Measurements from ENCODE around the gene WDCP.
"Not testable (repeated sequence)": the region's sequence is repeated elsewhere in the genome, so short reads cannot be mapped to it uniquely, and the experiment has no call there.

Gene WDCP

DNA sequence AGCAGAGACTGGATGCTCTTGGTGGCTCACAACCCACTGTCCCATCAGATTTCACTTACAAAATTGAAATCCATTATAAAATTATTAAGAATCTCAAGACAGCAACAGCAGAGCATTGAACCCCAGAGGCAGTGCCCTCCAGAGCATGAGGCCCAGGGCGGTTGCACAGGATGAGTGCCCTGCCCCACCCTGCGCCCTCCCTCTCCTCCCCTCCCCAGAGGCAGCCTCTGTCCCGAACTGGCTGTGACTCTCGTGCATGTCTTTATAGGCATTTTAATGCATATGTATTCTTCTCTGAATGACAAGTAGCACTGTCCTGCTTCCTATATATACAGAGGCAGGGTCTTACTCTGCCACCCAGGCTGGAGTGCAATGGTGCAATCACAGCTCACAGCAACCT lies 26.9 kb downstream of the WDCP start:
- Mint-ChIP-seq H3K4me3 (no peak overlapping the region), H3K27ac (no peak overlapping the region), H3K4me1 (ENCODE audit: low read depth) (no peaks in the 10 kb centered on the region), H3K9me3 (no peaks in the 10 kb centered on the region), H3K27me3 (no peaks in the 10 kb centered on the region), H3K36me3 (ENCODE audit: low read depth) (peaks cover 10% of the 10 kb centered on the region)

- Mint-ChIP-seq H3K27me3 (no peaks in the 10 kb centered on the region), H3K4me3 (no peak overlapping the region), H3K36me3 (ENCODE audit: low read depth) (peaks cover 10% of the 10 kb centered on the region), H3K27ac (no peak overlapping the region), H3K9me3 (no peaks in the 10 kb centered on the region), H3K4me1 (ENCODE audit: low read depth) (no peaks in the 10 kb centered on the region)
These were observed 27.5 kb downstream of the WDCP start for GRCh38 chr2:24019729-24020128.

GRCh38 chr2:24018241-24018640 lies 28.9 kb downstream of the WDCP start:
- H3K4me3 Mint-ChIP-seq, result no peak overlapping the region
- no peaks in the 10 kb centered on the region for H3K4me1 Mint-ChIP-seq (ENCODE audit: low read depth)
- H3K9me3 Mint-ChIP-seq, result no peaks in the 10 kb centered on the region
- H3K27me3 Mint-ChIP-seq, result peaks cover 4% of the 10 kb centered on the region
- H3K36me3 Mint-ChIP-seq (ENCODE audit: low read depth), result peaks cover 10% of the 10 kb centered on the region
- no peak overlapping the region for H3K27ac Mint-ChIP-seq

GRCh38 chr2:24017711-24018110 lies 29.5 kb downstream of the WDCP start:
- no peaks in the 10 kb centered on the region for H3K4me1 Mint-ChIP-seq (ENCODE audit: low read depth)
- peaks cover 8% of the 10 kb centered on the region for H3K27me3 Mint-ChIP-seq
- no peak overlapping the region for H3K4me3 Mint-ChIP-seq
- H3K9me3 Mint-ChIP-seq, result no peaks in the 10 kb centered on the region
- peaks cover 5% of the 10 kb centered on the region for H3K36me3 Mint-ChIP-seq (ENCODE audit: low read depth)
- no peak overlapping the region for H3K27ac Mint-ChIP-seq

GRCh38 chr2:24016853-24017703 lies 30.1 kb downstream of the WDCP start:
- no peaks in the 10 kb centered on the region for H3K36me3 Mint-ChIP-seq (ENCODE audit: low read depth)
- H3K4me3 Mint-ChIP-seq, result no peak overlapping the region
- no peaks in the 10 kb centered on the region for H3K4me1 Mint-ChIP-seq (ENCODE audit: low read depth)
- H3K9me3 Mint-ChIP-seq, result no peaks in the 10 kb centered on the region
- H3K27me3 Mint-ChIP-seq, result peaks cover 11% of the 10 kb centered on the region
- no peak overlapping the region for H3K27ac Mint-ChIP-seq

- H3K36me3 Mint-ChIP-seq (ENCODE audit: low read depth), result no peaks in the 10 kb centered on the region
- H3K27ac Mint-ChIP-seq, result no peak overlapping the region
- H3K9me3 Mint-ChIP-seq, result no peaks in the 10 kb centered on the region
These were observed 30.8 kb downstream of the WDCP start for GRCh38 chr2:24016376-24016761.

DNA sequence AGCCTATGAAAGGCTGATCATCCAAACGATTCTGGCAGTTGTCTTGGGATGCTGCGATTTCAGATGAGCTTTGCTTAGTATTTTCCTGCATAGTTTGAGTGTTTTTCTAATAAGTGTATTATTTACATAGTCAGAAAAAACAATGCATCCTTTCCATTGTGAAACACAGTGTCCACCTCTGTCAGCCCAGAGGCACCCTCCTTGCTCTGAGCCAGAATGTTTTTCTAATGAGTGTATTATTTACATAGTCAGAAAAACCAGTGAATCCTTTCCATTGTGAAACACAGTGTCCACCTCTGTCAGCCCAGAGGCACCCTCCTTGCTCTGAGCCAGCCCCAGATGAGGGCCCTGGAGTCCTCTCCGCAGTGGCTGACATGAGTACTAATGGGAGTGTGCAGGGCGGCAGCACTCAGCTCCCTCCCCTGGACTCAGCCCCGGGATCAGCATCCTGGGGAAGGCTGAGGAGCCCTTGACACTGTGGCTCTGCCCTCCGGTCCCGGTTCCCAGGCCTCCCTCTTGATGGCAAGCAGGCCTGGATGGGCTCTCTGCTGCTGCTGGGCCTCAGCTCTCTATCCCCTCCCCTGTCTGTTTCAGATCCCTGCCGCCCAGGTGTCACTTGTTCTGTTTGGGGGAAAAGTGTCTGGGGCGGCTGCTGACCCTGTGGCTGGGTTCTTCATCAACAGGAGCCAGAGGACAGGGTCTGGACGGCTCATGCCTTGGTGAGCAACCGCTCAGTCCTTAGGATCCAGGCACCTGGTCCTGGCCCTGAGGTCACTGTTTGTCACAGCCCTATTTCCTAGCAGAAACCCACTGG lies 31.4 kb downstream of the WDCP start:
- Mint-ChIP-seq H3K4me1 (ENCODE audit: low read depth) (peaks cover 8% of the 10 kb centered on the region), H3K4me3 (no peak overlapping the region), H3K27ac (no peak overlapping the region), H3K36me3 (ENCODE audit: low read depth) (no peaks in the 10 kb centered on the region), H3K9me3 (no peaks in the 10 kb centered on the region), H3K27me3 (peaks cover 23% of the 10 kb centered on the region)

More at GRCh38 chr2:24016376-24016761, 30.8 kb downstream of the WDCP start:
- no peak overlapping the region for H3K4me3 Mint-ChIP-seq
- peaks cover 2% of the 10 kb centered on the region for H3K4me1 Mint-ChIP-seq (ENCODE audit: low read depth)
- H3K27me3 Mint-ChIP-seq, result peaks cover 17% of the 10 kb centered on the region

DNA sequence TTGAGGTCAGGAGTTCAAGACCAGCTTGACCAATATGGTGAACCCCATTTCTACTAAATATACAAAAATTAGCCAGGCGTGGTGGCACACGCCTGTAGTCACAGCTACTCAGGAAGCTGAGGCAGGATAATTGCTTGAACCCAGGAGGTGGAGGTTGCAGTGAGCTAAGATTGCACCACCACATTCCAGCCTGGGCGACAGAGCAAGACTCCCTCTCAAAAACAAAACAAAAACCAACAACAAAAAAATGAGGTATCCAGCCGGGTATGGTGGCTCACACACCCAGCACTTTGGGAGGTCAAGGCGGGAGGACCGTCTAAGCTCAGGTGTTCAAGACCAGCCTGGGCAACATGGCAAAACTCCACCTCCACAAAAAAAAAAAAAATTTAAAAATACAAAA lies 32.3 kb downstream of the WDCP start:
- H3K27me3 Mint-ChIP-seq, result peaks cover 25% of the 10 kb centered on the region
- not testable (repeated sequence) for H3K4me1 Mint-ChIP-seq (ENCODE audit: low read depth); H3K27ac Mint-ChIP-seq; H3K36me3 Mint-ChIP-seq (ENCODE audit: low read depth); H3K9me3 Mint-ChIP-seq; H3K4me3 Mint-ChIP-seq

- Mint-ChIP-seq H3K27me3 (peaks cover 40% of the 10 kb centered on the region), H3K9me3 (no peaks in the 10 kb centered on the region), H3K4me3 (no peak overlapping the region), H3K36me3 (ENCODE audit: low read depth) (no peaks in the 10 kb centered on the region), H3K4me1 (ENCODE audit: low read depth) (peaks cover 8% of the 10 kb centered on the region), H3K27ac (no peak overlapping the region)
These were observed 34.5 kb downstream of the WDCP start for GRCh38 chr2:24012521-24013188.

- H3K27ac Mint-ChIP-seq, result no peak overlapping the region
- no peaks in the 10 kb centered on the region for H3K9me3 Mint-ChIP-seq
- H3K4me1 Mint-ChIP-seq (ENCODE audit: low read depth), result peaks cover 8% of the 10 kb centered on the region
- H3K36me3 Mint-ChIP-seq (ENCODE audit: low read depth), result no peaks in the 10 kb centered on the region
- H3K27me3 Mint-ChIP-seq, result peaks cover 40% of the 10 kb centered on the region
- H3K4me3 Mint-ChIP-seq, result no peak overlapping the region
These were observed 35.7 kb downstream of the WDCP start for GRCh38 chr2:24011250-24012104.

DNA sequence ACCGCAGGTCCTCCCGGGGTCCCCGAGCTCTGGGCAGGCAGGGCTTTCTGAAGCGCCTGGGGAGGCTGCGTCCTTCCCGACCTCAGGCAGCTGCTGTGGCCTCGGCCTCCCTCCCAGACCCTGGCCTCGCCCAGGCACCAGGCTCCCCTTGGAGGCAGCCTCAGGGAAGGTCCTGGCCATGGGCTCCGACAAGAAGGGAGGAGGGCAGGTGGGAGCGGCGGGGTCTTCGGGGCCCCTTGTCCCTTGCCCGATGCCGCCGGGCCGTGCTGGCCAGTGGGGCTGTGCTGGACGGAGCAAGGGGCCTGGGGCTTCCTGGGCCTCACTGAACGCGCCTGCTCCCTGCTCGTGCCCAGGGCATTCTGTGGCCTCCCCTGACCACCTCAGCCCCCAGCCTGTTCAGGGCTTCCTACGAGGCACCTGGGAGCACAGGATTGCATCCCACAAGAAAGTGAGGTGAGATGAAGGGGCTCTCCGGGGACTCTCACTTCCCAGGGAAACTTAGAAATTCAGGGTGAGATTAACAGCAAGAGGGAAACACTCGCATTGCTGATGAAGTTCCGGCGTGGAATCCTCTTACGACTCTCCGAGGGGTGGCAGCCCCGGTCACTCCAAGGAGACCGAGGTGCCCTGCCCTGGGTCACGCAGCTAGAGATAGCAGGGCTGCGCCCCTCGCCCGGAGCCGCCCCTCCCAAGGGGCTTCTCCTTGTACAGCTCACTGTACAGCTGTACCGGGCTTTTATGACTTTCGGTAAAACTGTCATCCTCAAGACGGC lies 36.5 kb downstream of the WDCP start:
- no peak overlapping the region for H3K27ac Mint-ChIP-seq
- no peaks in the 10 kb centered on the region for H3K36me3 Mint-ChIP-seq (ENCODE audit: low read depth)
- H3K27me3 Mint-ChIP-seq, result peaks cover 40% of the 10 kb centered on the region
- peaks cover 8% of the 10 kb centered on the region for H3K4me1 Mint-ChIP-seq (ENCODE audit: low read depth)
- no peak overlapping the region for H3K4me3 Mint-ChIP-seq
- H3K9me3 Mint-ChIP-seq, result no peaks in the 10 kb centered on the region

GRCh38 chr2:24009680-24010476 lies 37.3 kb downstream of the WDCP start, which contains the start of gene MFSD2B:
TSS of gene MFSD2B (plus strand) at chr2:24010085. CDS start at chr2:24010097, 12 bp downstream.
- Mint-ChIP-seq H3K9me3 (no peaks in the 10 kb centered on the region), H3K4me1 (ENCODE audit: low read depth) (peaks cover 8% of the 10 kb centered on the region), H3K36me3 (ENCODE audit: low read depth) (no peaks in the 10 kb centered on the region), H3K27ac (no peak within 1 kb of the TSS), H3K4me3 (no peak within 1 kb of the TSS), H3K27me3 (peaks cover 40% of the 10 kb centered on the region)

DNA sequence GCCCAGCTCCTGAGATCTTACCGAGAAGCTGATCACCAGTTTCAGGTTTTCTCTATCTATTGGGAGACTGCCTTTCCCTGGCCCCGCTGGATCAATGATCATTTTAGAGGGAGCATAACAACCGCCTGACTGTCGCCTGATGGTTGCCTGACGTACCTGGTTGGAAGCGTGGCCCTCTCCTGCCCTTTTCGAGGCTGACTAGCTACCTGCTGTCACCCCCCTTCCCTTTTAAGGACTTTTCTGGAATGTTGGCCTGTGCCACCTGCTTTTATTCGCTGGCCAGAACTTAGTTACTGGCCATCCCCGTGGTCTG lies 37.9 kb downstream of the WDCP start:
- Mint-ChIP-seq H3K9me3 (no peaks in the 10 kb centered on the region), H3K27me3 (peaks cover 40% of the 10 kb centered on the region), H3K36me3 (ENCODE audit: low read depth) (no peaks in the 10 kb centered on the region), H3K27ac (no peak overlapping the region), H3K4me3 (no peak overlapping the region), H3K4me1 (ENCODE audit: low read depth) (peaks cover 8% of the 10 kb centered on the region)
